ENCODE results near the gene PPAT.
"Not testable (repeated sequence)": the region's sequence is repeated elsewhere in the genome, so short reads cannot be mapped to it uniquely, and the experiment has no call there.

Gene PPAT

GRCh38 chr4:56386091-56386490 lies 49.3 kb downstream of the PPAT start:
- DNase-seq (ENCODE audit: low spot score) = no peak

- DNase-seq (ENCODE audit: low spot score) = no peak
These were observed 60.0 kb downstream of the PPAT start for GRCh38 chr4:56375458-56375857.

- no peak for DNase-seq (ENCODE audit: low spot score)
These were observed 60.5 kb downstream of the PPAT start for GRCh38 chr4:56374956-56375355.

GRCh38 chr4:56372774-56373173 lies 62.6 kb downstream of the PPAT start:
- no peak for DNase-seq (ENCODE audit: low spot score)

GRCh38 chr4:56371426-56372220 lies 63.8 kb downstream of the PPAT start:
- DNase-seq (ENCODE audit: low spot score) = no peak

GRCh38 chr4:56370377-56370776 lies 65.0 kb downstream of the PPAT start:
- DNase-seq (ENCODE audit: low spot score) = no peak

- DNase-seq (ENCODE audit: low spot score) = not testable (repeated sequence)
These were observed 72.4 kb downstream of the PPAT start for GRCh38 chr4:56362981-56363380.

GRCh38 chr4:56360071-56360470 lies 75.3 kb downstream of the PPAT start:
- DNase-seq (ENCODE audit: low spot score) = no peak

- no peak for DNase-seq (ENCODE audit: low spot score)
These were observed 78.8 kb downstream of the PPAT start for GRCh38 chr4:56356650-56357049.

GRCh38 chr4:56348576-56348975 lies 86.8 kb downstream of the PPAT start:
- no peak for DNase-seq (ENCODE audit: low spot score)

- DNase-seq (ENCODE audit: low spot score) = no peak
These were observed 90.0 kb downstream of the PPAT start for GRCh38 chr4:56345458-56345857.
